Esophagus (tissue), 2 donors: ENCODE data around the gene SMAP1. TPM values are rescaled to one million over a fixed set of nuclear protein-coding genes. Genes with fewer than 3 reads are reported as not detected.
"Not testable (repeated sequence)": the region's sequence is repeated elsewhere in the genome, so short reads cannot be mapped to it uniquely, and the experiment has no call there.

Source experiments
- H3K27ac ChIP-seq, 2 donors: one replicate each; pipeline ENCODE4 v1.5.1; 2013; ENCODE audit warnings: low read depth in 2 of 2, mild to moderate bottlenecking in 2 of 2, inconsistent platforms in 1 of 2, low read length in 1 of 2, moderate library complexity in 1 of 2
- H3K27me3 ChIP-seq, 2 donors: one replicate each; pipeline ENCODE4 v1.6.1; 2013; ENCODE audit warnings: low read length in 2 of 2, control low read depth in 1 of 2, mild to moderate bottlenecking in 1 of 2; ENCODE audit not compliant: insufficient read depth in 2 of 2, control insufficient read depth in 1 of 2
- H3K36me3 ChIP-seq, 2 donors: one replicate each; pipeline ENCODE4 v1.6.1; 2013; ENCODE audit warnings: low read length in 1 of 2; ENCODE audit not compliant: control insufficient read depth in 2 of 2, insufficient read depth in 2 of 2
- H3K4me1 ChIP-seq, 2 donors: one replicate each; pipeline ENCODE4 v1.6.1; 2013; ENCODE audit warnings: low read length in 1 of 2; ENCODE audit not compliant: control insufficient read depth in 2 of 2, insufficient read depth in 2 of 2
- H3K4me3 ChIP-seq, 2 donors: one replicate each; pipeline ENCODE4 v1.5.1; 2013; ENCODE audit warnings: low read length in 2 of 2, mild to moderate bottlenecking in 2 of 2, low read depth in 1 of 2, moderate library complexity in 1 of 2
- H3K9me3 ChIP-seq, 2 donors: one replicate each; pipeline ENCODE4 v1.6.1; 2013; ENCODE audit warnings: mild to moderate bottlenecking in 2 of 2, low read depth in 1 of 2, low read length in 1 of 2, moderate library complexity in 1 of 2; ENCODE audit not compliant: control insufficient read depth in 2 of 2, insufficient read depth in 1 of 2
- WGBS, 2 donors: extraction: QIAGEN DNeasy Blood & Tissue Kit; methylation state at CpG; one replicate each; pipeline ENCODE4 v1.1.7; 2013; 5-methylcytosine and 5-hydroxymethylcytosine counted together
- polyA plus RNA-seq, 2 donors: library from polyadenylated mRNA; stranded (reverse); fragments of 200-250 nt; gene quantifications; one replicate each; pipeline ENCODE4 v1.2.3, GENCODE V29; 2013
- donor health status: healthy with polysubstance abuse.
- donor health status: Bipolar disorder and iron deficiency.

Gene SMAP1
- polyA plus RNA-seq, 2 donors = 19.2 to 24.8 TPM

DNA sequence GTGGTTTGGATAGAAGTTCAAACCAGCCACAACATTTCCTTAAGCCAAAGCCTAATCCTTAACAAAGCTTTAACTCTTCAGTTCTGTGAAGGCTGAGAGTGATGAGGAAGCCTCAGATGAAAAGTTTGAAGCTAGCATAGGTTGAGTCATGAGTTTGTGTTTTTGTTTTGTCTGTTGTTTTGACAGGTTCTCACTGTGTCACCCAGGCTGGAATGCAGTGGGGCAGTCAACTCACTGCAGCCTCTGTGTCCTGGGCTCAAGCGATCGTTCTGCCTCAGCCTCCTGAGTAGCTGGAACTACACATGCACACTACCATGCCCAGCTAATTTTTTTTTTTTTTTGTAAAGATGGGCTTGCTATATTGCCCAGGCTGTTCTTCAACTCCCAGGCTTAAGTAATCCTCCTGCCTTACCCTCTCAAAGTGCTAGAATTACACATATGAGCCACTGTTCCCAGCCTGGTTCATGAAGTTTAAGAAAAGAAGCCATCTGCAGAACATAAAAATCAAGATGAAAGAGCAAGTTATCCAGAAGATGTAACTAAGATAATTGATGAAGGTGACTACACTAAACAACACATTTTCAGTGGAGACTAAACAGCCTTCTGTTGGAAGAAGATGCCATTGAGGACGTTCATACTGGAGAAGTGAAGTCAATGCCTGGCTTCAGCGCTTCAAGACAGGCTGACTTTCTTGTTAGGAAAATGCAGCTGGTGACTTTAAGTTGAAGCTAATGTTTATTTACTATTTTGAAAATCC lies 96.2 kb downstream of the SMAP1 start:
- H3K27ac ChIP-seq = no peak overlapping the region
- no peaks in the 10 kb centered on the region for H3K27me3 ChIP-seq
- no peak overlapping the region for H3K4me3 ChIP-seq
- 80% methylated on average over 4 of the region's 4 CpGs for WGBS, 2 donors
- no peaks in the 10 kb centered on the region for H3K9me3 ChIP-seq
- no peaks in the 10 kb centered on the region for H3K36me3 ChIP-seq
- H3K4me1 ChIP-seq = no peaks in the 10 kb centered on the region

- Histone ChIP-seq H3K9me3 (no peaks in the 10 kb centered on the region), H3K4me1 (no peaks in the 10 kb centered on the region), H3K27ac (no peak overlapping the region), H3K36me3 (no peaks in the 10 kb centered on the region), H3K4me3 (no peak overlapping the region), H3K27me3 (no peaks in the 10 kb centered on the region)
- WGBS, 2 donors = 90 to 92% methylated on average over 4 of the region's 4 CpGs
Measured at GRCh38 chr6:70764706-70765105, 97.0 kb downstream of the SMAP1 start.

GRCh38 chr6:70771351-70771750 lies 103.7 kb downstream of the SMAP1 start:
- H3K27ac ChIP-seq, H3K4me3 ChIP-seq, H3K36me3 ChIP-seq, H3K4me1 ChIP-seq, H3K27me3 ChIP-seq, H3K9me3 ChIP-seq: not testable (repeated sequence)
- 93 to 94% methylated on average over 19 of the region's 19 CpGs for WGBS, 2 donors

DNA sequence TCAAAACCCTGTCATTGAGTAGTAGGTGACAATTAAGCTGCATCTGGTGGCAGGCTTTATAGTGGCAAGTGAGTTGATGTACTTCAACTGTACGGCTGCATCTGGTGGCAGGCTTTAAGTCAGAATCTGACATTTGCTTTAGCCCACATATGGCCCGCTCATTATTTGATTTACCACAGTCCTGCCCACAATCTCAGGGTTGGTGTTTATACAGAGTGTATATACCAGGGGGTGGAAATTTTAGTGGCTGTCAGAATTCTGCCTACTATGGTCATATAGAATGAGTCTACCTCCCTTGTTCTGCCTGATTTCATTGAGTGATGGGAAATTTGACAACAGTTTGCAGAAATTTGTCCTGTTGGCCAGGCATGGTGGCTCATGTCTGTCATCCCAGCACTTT lies 112.3 kb downstream of the SMAP1 start:
- 91 to 96% methylated on average over 2 of the region's 2 CpGs for WGBS, 2 donors

DNA sequence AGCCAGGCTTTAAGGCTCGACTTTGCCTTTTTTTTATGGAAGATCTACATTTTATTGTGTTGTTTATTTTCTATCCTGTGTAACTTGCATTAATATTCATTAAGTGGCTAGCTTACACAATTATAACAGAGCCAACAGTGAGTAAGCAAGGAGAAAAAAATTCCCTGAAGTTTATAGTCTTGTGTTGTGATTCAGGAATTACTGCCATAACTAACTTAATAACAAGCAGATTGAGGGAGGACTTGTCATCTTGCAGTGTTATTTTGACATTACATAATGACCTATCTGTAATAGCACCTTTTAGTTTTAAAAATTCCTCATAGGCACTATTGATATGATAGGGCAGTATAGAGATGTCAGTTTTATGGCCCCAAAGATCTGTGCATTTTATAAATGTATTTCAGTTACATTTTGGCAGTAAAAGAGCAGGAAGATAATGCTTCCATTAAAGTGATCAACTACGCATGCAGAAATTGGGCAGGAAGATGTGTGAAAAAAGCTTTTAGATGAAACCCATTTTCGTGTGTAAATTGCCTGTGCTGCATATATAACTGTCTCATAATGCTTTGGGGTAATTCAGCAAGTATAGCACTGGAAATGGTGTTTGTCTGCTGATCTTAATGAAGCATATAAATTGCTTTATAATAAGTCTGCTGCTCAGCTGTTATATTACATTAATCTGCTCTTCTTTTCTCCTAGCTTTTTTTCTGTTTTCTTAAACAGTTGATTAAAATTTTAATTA lies 123.0 kb downstream of the SMAP1 start:
- H3K27ac ChIP-seq = no peak overlapping the region
- WGBS, 2 donors = 73 to 79% methylated on average over 3 of the region's 3 CpGs
- H3K36me3 ChIP-seq = no peaks in the 10 kb centered on the region
- H3K4me3 ChIP-seq = no peak overlapping the region
- no peaks in the 10 kb centered on the region for H3K4me1 ChIP-seq
- no peaks in the 10 kb centered on the region for H3K9me3 ChIP-seq
- no peaks in the 10 kb centered on the region for H3K27me3 ChIP-seq

More for the DNA sequence above, 112.3 kb downstream of the SMAP1 start:
- H3K27me3 ChIP-seq = no peaks in the 10 kb centered on the region
- peaks cover 0 to 6% of the 10 kb centered on the region in 2 donors for H3K9me3 ChIP-seq
- H3K36me3 ChIP-seq = peaks cover 0 to 4% of the 10 kb centered on the region in 2 donors
- H3K4me3 ChIP-seq = no peak overlapping the region
- H3K27ac ChIP-seq = no peak overlapping the region
- H3K4me1 ChIP-seq = peaks cover 0 to 3% of the 10 kb centered on the region in 2 donors

- no peaks in the 10 kb centered on the region for H3K27me3 ChIP-seq
- H3K27ac ChIP-seq = no peak overlapping the region
- no peaks in the 10 kb centered on the region for H3K9me3 ChIP-seq
- H3K4me3 ChIP-seq = no peak overlapping the region
- WGBS, 2 donors = 84 to 85% methylated on average over 1 of the region's 1 CpG
- no peaks in the 10 kb centered on the region for H3K4me1 ChIP-seq
- H3K36me3 ChIP-seq = no peaks in the 10 kb centered on the region
Measured at GRCh38 chr6:70797625-70798024, 129.9 kb downstream of the SMAP1 start.

GRCh38 chr6:70806086-70806485 lies 138.4 kb downstream of the SMAP1 start:
- no peaks in the 10 kb centered on the region for H3K27me3 ChIP-seq
- H3K27ac ChIP-seq = no peak overlapping the region
- H3K4me1 ChIP-seq = no peaks in the 10 kb centered on the region
- H3K4me3 ChIP-seq = no peak overlapping the region
- H3K9me3 ChIP-seq = no peaks in the 10 kb centered on the region
- WGBS, 2 donors = 97% methylated on average over 11 of the region's 11 CpGs
- H3K36me3 ChIP-seq = peaks cover 0 to 3% of the 10 kb centered on the region in 2 donors

DNA sequence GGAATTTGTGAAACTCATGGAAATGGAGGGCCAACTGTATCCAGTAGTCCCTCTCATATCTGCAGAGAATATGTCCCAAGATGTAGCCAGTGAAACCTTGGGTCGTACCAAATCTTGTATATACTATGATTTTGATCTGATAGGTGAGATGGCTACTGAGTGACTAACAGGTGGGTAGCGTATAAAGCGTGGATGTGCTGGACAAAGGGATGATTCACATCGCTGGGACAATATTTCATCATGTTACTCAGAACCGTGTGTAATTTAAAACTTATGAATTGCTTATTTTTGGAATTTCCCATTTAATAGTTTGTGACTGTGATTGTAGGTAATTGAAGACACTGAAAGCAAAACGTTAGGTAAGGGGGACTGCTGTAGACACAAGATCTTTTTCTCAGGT lies 144.1 kb downstream of the SMAP1 start:
- no peak overlapping the region for H3K27ac ChIP-seq
- H3K9me3 ChIP-seq = no peaks in the 10 kb centered on the region
- no peaks in the 10 kb centered on the region for H3K27me3 ChIP-seq
- H3K4me3 ChIP-seq = no peak overlapping the region
- 89% methylated on average over 6 of the region's 6 CpGs for WGBS, 2 donors
- H3K36me3 ChIP-seq = no peaks in the 10 kb centered on the region
- H3K4me1 ChIP-seq = no peaks in the 10 kb centered on the region

GRCh38 chr6:70813885-70814284 lies 146.2 kb downstream of the SMAP1 start:
- 67 to 90% methylated on average over 3 of the region's 3 CpGs for WGBS, 2 donors
- Histone ChIP-seq H3K27ac (no peak overlapping the region), H3K4me3 (no peak overlapping the region), H3K27me3 (no peaks in the 10 kb centered on the region), H3K36me3 (no peaks in the 10 kb centered on the region), H3K9me3 (no peaks in the 10 kb centered on the region), H3K4me1 (no peaks in the 10 kb centered on the region)

DNA sequence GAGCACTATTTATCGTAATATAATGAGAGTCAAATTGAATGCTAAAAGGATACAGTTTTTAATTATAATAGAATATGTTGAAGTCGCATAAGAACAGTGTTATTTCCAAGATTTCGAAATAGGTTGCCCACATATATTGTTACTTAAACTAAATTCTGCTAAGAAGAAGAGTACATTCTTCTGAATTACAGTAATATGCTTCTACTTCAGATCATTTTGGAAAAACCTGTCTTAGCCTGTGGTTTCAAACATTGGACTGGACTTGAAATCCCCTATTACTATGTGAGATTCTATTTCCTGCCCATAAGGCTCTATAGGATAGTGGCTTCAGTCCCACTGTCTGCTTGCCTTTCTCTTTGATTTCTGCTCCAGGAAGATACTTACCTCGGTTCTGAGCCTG lies 152.0 kb downstream of the SMAP1 start:
- Histone ChIP-seq H3K4me1 (no peaks in the 10 kb centered on the region), H3K9me3 (no peaks in the 10 kb centered on the region), H3K27me3 (no peaks in the 10 kb centered on the region), H3K36me3 (no peaks in the 10 kb centered on the region), H3K27ac (no peak overlapping the region), H3K4me3 (no peak overlapping the region)
- WGBS, 2 donors = 93% methylated on average over 4 of the region's 4 CpGs
